Stimulated activated CD8-positive, alpha-beta memory T cell treated with anti-CD3 and anti-CD28 coated beads, Interleukin-7, amount 100 ng/mL, for 48 hours (primary cell): ENCODE data around the gene CYP4A22.
"Not testable (repeated sequence)": the region's sequence is repeated elsewhere in the genome, so short reads cannot be mapped to it uniquely, and the experiment has no call there.

ENCODE experiments used
- DNase-seq, 2 donors: peaks; one replicate each; pipeline ENCODE4 v3.0.0-alpha.2; 2020; ENCODE audit warnings: low read depth in 1 of 2; ENCODE audit errors: extremely low read depth in 1 of 2

CYP4A22 gene

GRCh38 chr1:47137198-47137597 is at the start of gene CYP4A22:
CYP4A22 (plus strand) TSS chr1:47137441; CDS start chr1:47137486, 45 bp downstream.
- DNase-seq: no peak

GRCh38 chr1:47089356-47089755 is 47.9 kb upstream of the CYP4A22 start:
- not testable (repeated sequence) for DNase-seq

GRCh38 chr1:47091476-47091875 is 45.8 kb upstream of the CYP4A22 start:
- DNase-seq: not testable (repeated sequence)

- DNase-seq: no peak
These were observed 32.4 kb upstream of the CYP4A22 start for GRCh38 chr1:47104816-47105215.

GRCh38 chr1:47106792-47107191 is 30.4 kb upstream of the CYP4A22 start:
- no peak for DNase-seq

GRCh38 chr1:47107851-47108574 is 29.2 kb upstream of the CYP4A22 start:
- not testable (repeated sequence) for DNase-seq

GRCh38 chr1:47109482-47109881 is 27.8 kb upstream of the CYP4A22 start:
- not testable (repeated sequence) for DNase-seq

- no peak for DNase-seq
These were observed 24.1 kb upstream of the CYP4A22 start for GRCh38 chr1:47113178-47113577.

- not testable (repeated sequence) for DNase-seq
These were observed 16.2 kb upstream of the CYP4A22 start for GRCh38 chr1:47121039-47121438.

- not testable (repeated sequence) for DNase-seq
These were observed 12.4 kb upstream of the CYP4A22 start for GRCh38 chr1:47124834-47125233.

- DNase-seq: not testable (repeated sequence)
These were observed 10.2 kb upstream of the CYP4A22 start for GRCh38 chr1:47126997-47127396.

- no peak for DNase-seq
These were observed 9.0 kb upstream of the CYP4A22 start for GRCh38 chr1:47128221-47128620.

GRCh38 chr1:47128854-47129253 is 8.4 kb upstream of the CYP4A22 start:
- DNase-seq: not testable (repeated sequence)

GRCh38 chr1:47129489-47130230 is 7.6 kb upstream of the CYP4A22 start:
- DNase-seq: not testable (repeated sequence)

- not testable (repeated sequence) for DNase-seq
These were observed 4.6 kb upstream of the CYP4A22 start for GRCh38 chr1:47132665-47133064.

GRCh38 chr1:47137925-47138615 is 829 bp downstream of the CYP4A22 start:
- no peak for DNase-seq

GRCh38 chr1:47140358-47140757 is 3.1 kb downstream of the CYP4A22 start:
- not testable (repeated sequence) for DNase-seq

GRCh38 chr1:47143654-47144053 is 6.4 kb downstream of the CYP4A22 start:
- not testable (repeated sequence) for DNase-seq

- not testable (repeated sequence) for DNase-seq
These were observed 9.3 kb downstream of the CYP4A22 start for GRCh38 chr1:47146495-47146894.

GRCh38 chr1:47147047-47147785 is 10.0 kb downstream of the CYP4A22 start:
- no peak for DNase-seq

- DNase-seq: not testable (repeated sequence)
These were observed 11.9 kb downstream of the CYP4A22 start for GRCh38 chr1:47149162-47149561.
